ENCODE measurements around the gene IGFBP4.

IGFBP4 gene

DNA sequence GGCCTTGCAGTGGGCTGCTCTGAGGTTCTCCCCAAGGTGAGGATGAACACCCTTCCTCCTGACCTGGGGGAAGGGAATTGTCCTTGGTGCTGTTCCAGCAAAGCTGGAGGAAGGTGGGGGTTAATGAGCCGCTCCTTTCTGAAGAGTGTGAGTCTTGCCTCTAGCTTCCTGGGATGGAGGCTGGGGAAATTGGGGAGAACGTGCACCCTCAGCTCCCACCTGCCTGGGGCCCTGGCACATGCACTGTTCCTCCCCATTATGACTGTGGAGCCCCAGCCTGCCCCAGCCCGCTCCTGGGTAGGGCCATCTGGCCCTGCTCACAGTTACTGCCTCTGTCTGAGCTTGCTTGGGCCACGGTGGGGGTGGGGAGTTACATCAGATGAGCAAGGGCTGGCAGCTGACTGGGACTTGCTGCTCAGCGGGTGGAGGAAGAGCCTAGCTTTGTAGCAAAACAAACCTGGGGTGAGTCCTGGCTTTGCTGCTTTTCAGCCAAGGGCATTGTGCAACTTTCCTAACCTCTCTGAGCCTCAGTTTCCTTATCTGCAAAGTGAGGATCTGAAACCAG, 47.1 kb downstream of the IGFBP4 start:
- peak; percentile 70 for DNase-seq (ENCODE audit: low read depth)

DNA sequence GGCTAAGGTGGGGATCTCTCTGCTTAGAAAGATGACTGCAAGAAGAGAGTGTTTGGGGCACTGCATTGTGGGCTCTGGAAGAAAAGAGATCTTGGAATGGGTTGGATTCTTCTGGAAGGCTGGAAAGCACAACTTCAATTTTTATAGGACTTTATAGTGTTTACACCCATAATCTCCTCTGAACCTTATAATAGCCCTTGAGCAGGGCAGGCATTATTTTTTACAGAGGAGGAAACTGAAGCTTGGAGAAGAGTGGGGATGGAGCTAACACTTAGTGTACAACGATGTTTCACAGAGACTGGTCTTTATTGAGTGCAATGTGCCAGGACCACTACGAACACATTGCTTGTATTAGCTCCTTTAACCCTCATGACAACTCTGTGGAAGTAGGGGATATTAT, 47.7 kb downstream of the IGFBP4 start:
- no peak for DNase-seq (ENCODE audit: low read depth)

DNA sequence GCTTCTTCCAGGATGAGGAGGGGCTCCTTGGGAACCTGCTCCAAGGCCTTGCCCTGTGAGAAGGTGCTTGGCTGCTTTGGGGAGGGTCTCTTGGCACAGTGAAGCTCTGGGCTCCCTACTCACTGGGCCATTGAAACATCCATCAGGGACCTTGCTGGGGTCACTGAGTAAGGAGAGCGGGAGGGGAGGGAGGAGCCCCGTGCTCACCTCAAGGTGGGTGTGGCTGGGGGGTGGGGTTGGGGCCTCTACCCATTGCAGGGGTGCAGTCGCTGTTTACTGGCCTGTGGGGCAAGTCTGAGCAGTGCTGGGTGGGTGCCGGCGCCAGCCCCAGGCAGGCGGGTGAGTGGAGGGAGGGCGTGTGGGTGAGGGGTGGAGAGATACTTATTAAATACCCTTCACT, 48.2 kb downstream of the IGFBP4 start:
- DNase-seq (ENCODE audit: low read depth): no peak

DNA sequence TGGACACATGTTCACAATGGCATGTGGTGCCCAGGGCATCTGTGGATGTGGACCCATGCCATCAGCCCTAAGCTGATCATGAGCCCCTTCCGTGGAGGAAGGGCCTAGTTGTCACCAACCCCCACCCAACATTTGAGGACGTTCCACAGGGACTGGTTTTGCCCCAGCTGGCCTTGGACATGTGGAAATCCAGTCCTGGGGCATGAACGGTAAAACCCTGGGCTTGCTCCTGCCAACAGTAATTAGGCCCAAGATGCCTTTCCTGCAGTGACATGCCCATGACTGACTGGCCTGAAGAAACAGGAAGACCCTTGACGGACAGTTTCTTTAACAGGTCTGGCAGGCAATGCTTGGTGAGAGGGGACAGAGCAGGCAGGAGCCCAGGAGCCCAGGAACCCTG, 50.4 kb downstream of the IGFBP4 start:
- DNase-seq (ENCODE audit: low read depth): no peak

DNA sequence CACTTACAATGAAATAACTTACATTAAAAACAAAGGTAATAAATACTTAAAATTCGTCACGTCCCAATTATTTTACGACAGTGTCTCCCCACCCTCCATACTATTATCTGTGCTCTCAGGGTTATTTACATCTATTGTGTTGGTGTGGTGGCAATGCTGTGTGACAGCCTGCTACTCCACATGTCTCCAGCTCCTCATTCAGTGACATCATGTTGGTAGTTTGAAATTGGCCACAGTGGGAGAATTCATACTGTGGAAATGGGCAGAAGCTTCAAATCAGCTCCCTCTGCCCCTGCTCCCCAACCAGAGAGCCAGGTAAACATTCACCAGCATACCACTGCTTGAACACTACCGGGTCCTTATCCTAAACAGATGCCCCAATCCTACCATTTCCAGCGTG, 51.9 kb downstream of the IGFBP4 start:
- no peak for DNase-seq (ENCODE audit: low read depth)

DNA sequence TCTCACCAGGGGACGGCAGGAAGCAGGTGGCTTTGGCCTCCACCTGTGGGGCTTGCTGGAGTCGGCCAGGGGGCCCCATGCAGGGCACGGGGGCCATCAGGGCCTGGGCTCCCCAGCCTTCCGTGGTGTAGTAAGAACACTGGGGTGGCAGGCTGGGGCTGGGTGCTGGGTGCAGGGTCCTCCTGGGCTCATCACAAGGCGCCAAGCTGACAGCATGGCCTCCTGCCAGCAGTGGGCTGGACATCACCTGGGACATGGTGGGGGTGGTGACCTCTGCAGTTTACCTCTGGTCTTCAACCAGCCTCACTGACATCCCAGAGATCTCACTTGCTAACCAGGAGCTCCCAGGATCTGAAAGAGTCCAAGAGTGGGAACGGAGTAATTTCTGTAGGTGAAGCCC, 52.9 kb downstream of the IGFBP4 start:
- DNase-seq (ENCODE audit: low read depth): no peak

DNA sequence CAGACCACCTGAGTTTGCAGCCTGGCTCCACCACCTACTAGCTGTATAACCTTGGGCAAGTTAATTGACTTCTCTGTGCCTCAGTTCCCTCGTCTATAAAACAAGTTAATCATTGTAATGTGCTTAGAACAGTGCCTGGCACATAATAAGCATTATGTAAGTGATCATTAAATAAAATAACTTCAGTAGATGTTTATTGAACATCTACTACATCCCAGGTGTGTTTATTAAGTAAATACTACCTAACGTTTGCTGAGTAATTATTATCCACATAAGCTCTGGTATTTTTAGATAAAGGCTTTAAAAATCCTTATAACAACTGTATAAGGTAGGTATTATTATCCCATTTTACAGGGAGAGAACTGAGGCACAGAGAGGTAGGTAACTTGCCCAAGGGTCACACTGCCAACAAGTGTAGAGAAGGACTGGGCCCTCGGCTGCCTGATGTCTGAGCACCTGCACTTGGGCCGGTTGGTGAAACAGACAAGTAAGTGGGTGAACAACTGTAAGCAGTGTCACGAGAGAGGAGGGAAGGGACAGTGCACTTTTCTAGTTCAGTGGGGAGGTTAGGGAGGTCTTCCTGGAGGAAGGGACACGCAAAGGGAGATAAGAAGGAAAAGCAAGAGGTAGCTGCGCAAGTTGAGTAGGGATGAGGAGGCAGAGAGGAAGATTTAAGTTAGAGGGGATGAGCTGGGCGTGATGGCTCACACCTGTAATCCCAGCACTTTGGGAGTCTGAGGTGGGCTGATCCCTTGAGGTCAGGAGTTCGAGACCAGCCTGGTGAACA, 53.6 kb downstream of the IGFBP4 start:
- no peak for DNase-seq (ENCODE audit: low read depth)

DNA sequence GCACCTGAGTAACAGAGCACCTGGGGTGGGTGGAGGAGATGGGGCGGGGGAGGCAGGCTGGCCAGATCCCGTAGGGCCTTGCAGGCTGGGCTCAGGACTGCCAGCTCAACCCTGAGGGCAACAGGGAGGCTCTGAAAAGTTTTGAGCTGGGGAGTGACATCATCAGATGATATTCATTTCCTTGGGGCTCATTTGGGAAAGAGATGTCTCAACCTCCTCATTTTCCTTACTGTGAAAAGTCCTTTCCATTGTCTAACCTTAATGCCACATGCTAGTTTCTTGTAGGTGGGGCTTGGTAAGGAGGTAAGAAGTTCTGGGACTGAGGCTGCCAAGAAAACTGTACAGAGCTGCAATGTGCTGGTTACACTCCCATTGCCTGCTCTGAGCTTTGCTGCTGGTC, 54.4 kb downstream of the IGFBP4 start:
- DNase-seq (ENCODE audit: low read depth): no peak

DNA sequence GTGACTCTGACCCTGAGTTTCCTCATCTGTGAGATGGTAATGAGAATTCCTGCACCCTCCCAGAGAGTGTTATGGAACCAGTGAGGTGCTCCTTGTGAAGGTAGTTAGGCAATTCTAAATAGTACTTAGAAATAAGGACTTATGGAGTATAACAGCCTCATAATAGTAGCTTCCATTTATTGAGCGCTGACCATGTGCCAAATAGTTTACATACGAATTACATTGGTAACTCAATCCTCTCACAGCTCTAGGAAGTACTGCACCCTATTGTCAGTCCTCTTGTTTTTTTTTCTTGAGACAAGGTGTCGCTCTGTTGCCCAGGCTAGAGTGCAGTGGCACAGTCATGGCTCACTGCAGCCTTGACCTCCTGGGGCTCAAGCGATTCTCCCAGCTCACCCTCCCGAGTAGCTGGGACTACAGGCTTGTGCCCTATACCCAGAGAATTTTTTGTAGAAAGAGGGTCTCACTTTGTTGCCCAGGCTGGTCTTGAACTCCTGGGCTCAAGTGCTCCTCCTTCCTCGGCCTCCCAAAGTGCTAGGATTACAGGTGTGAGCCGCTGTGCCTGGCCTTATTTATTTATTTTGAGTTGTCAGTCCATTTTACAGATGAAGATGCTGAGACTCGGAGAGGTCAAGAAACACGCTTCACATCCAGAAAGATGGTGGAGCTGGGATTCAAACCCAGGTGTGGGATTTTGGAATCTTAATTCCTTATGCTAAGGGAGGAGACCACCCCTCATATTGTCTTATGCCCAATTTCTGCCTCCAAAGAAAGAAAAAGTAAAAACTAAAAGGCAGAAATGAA, 55.2 kb downstream of the IGFBP4 start:
- DNase-seq (ENCODE audit: low read depth): no peak

DNA sequence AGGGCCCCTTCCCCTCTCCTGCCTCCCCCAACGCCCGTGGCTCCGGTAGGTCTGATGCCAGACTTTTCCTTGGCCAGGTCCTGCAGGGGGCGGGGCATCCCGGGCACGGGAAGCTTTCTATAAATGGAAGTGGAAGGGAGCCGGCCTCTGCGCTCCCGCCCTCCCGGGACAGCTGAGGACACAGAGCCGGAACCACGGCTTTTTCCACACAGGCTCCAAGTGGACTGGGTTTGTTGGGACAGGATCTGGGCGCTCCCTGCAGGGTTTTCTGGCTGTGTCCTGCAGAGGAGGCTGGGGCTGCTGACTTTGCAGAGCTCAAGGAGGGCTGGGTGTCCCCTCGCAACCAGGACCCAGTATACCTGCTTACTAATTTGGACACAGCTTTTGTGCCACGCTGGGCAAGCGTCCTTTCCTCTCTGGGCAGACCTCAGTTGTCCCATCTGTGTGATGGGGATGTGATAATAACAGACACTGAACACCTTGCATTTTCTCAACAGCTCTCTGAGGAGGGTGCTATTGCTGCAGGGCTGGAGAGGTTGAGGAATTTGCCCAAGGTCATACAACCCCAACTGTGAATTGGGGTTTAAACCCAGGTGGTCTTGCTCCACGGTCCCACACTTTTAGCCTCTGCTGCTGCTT, 56.4 kb downstream of the IGFBP4 start:
- DNase-seq (ENCODE audit: low read depth): peak; percentile 36

DNA sequence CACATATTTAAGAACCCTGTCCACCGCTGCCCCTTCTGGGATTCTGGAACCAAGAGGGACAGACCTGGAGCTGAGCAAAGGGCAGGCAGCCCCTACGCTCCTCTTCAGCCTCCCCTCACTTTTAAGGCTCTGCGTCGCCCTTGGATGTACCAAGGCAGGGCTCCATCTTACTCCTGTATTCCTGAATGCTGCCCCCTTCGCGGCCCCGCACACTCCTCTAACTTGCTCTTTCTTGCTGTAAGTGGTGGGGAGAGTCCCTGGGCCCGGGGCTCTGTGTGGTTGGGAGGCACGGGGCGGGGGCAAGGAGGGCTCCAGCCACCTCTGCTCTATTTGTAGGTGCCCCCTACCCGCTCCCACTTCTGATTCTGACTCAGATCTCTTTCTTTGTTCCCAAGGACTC, 56.9 kb downstream of the IGFBP4 start:
- DNase-seq (ENCODE audit: low read depth): no peak

DNA sequence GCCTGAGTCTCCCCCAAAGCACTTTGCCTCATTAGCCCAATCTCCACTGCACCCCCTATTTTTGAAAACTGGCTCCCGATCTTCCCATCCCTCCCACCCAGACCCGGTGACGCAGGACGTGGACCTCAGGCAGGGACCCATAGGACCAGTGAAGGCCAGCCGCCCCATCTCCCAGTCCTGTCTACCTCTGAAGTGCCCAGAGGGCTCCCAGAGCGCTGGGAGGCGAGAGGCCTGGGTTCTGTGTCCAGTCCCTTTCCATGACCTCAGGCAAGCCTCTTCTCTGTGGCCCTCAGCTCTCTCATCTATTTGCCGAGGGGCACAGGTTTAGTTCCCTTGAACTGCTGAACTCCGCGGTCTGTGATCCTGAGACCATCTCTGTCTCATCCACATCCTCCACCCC, 57.5 kb downstream of the IGFBP4 start:
- DNase-seq (ENCODE audit: low read depth): no peak

DNA sequence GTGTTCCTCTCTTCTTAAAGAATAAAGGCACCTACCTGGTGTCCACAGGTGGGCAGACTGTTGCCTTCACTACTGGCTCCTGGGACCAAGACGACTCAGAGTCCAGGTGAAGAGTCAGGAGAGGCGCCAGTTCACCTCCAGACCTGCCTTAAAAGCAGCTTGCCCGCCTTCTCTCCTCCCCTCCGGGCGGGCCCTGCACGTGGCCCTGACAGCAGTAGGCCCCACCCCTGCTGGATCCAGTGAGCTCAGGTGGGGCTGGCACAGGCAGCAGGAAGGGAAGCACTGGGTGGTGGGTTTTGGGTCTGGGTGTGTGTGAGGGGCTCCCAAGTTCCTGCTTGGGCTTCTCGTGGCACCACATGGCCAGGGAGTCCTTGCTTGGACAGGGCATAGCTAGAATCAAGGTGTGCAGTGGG, 58.3 kb downstream of the IGFBP4 start, which contains the start of gene TNS4:
TSS of gene TNS4 (minus strand) at position 125 of the 413 bp plus-strand sequence. CDS start 5,198 bp downstream, outside the sequence.
- DNase-seq (ENCODE audit: low read depth): no peak

DNA sequence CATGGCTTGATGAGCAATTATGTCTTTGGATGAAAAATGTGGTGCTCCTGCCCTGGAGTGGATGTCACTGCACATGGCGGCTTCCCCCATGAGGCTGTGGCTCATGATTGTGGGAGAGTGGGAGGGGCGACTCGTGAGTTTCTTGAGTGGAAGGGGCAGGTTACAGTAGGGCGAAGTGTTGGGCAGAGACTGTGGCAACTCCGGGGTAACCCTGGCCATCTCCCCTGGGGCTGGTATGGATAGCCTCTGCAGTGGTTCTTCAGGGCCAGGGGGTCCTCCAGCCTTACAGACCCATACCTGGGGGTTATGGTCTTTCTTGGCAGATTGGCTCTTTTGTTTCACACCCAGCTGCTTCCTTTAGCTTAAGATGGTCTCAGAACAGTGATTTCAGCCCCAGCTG, 59.5 kb downstream of the IGFBP4 start:
- DNase-seq (ENCODE audit: low read depth): no peak

DNA sequence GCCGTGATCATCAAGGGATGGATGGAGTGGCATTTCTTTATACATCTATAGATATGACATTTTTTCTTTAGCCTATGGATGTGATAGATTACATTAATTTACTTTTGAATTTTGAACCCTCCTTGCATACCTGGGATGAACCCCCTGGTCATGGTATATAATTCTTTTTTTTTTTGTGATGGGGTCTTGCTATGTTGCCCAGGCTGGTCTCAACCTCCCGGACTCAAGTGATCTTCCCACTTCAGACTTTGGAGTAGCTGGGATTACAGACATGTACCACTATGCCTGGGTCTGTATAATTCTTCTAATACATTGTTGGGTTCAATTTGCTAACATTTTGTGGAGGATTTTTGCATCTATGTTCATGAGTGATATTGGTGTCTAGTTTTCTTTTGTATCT, 59.9 kb downstream of the IGFBP4 start:
- no peak for DNase-seq (ENCODE audit: low read depth)

DNA sequence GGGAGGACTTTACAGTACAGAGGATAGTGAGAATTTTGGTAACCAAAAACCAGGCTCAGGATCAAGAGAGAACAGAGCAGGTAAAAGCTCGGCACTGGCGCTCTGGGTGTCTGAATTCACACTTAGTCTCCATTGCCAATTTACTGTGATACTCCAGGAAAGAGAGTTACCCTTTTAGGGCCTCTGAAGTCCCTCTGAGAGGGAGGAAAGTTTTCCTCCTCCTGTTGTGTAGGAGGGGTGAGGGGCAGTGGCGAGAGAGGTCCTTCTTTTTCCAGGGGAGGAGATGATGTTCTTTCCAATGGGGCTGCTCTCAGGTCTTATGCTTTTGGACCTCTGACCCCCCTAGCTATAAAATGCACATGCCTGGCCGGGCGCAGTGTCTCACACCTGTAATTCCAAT, 63.5 kb downstream of the IGFBP4 start:
- no peak for DNase-seq (ENCODE audit: low read depth)
